ENCODE data around the gene AKT3. TPM values are rescaled to one million over a fixed set of nuclear protein-coding genes. Genes with fewer than 3 reads are reported as not detected.

AKT3 gene
- total and polyA plus RNA-seq, 2 of the 8 experiments (the other 6 are each of a cell fraction or from before 2014, with no cell fraction given), result 6.0 to 36.4 TPM

GRCh38 chr1:243715285-243715684 lies 134.8 kb downstream of the AKT3 start:
- Histone ChIP-seq H3K4me1 (replicated peaks in 1 of 4; ENCODE audit: control insufficient read depth in 3 of 4, insufficient read depth in 4 of 4, low read length in 3 of 4) (peaks cover 0 to 8% (median 5%) of the 10 kb centered on the region in 4 experiments; a peak in 2 of 7 replicates), H3K27ac (ENCODE audit: low read depth, low read length) (no peak overlapping the region), H3K79me2 (ENCODE audit: control insufficient read depth in 1 of 2, insufficient read depth in 2 of 2, low read length in 2 of 2) (no peaks in the 10 kb centered on the region), H4K5ac (ENCODE audit: insufficient read length, low read depth, low read length) (no peak overlapping the region), H2BK12ac (ENCODE audit: low read depth, low read length) (no peak overlapping the region), H2AK5ac (ENCODE audit: low read depth, low read length) (no peak overlapping the region), H3K56ac (replicated peaks; ENCODE audit: insufficient read length, low read depth, low read length) (no peak overlapping the region), H3K9me3 (ENCODE audit: insufficient read depth in 2 of 2, low read depth in 1 of 2, low read length in 1 of 2) (no peaks in the 10 kb centered on the region), H2AFZ (ENCODE audit: low read length) (no peak overlapping the region), H3K36me3 (ENCODE audit: control insufficient read depth in 2 of 4, insufficient read depth in 4 of 4, low read length in 3 of 4) (no peaks in the 10 kb centered on the region), H4K91ac (replicated peaks; ENCODE audit: insufficient read length, low read length) (no peak overlapping the region), H3K14ac (ENCODE audit: insufficient read length) (no peak overlapping the region), H4K8ac (ENCODE audit: extremely low read depth, insufficient read depth, low read length) (no peak overlapping the region), H2BK20ac (ENCODE audit: low read length) (no peak overlapping the region), H4K20me1 (replicated peaks in 1 of 2; ENCODE audit: control insufficient read depth in 1 of 2, insufficient read depth in 2 of 2, low read length in 2 of 2) (no peaks in the 10 kb centered on the region), H3K18ac (ENCODE audit: extremely low read depth, low read length) (no peak overlapping the region), H3K9ac (replicated peaks in 1 of 4; ENCODE audit: extremely low read depth in 1 of 4, low read depth in 3 of 4, low read length in 3 of 4) (no peak overlapping the region), H3K4me3 (ENCODE audit: extremely low read depth in 1 of 4, insufficient read depth in 2 of 4, low read depth in 3 of 4, low read length in 4 of 4) (no peak overlapping the region), H3K4me2 (ENCODE audit: insufficient read depth in 1 of 2, low read depth in 2 of 2, low read length in 2 of 2) (no peak overlapping the region), H2BK120ac (replicated peaks; ENCODE audit: low read depth, low read length) (no peak overlapping the region), H3K23me2 (ENCODE audit: low read depth, low read length) (no peaks in the 10 kb centered on the region), H3K27me3 (replicated peaks in 1 of 4; ENCODE audit: control insufficient read depth in 3 of 4, extremely low read depth in 1 of 4, insufficient read depth in 3 of 4, low read length in 3 of 4) (no peaks in the 10 kb centered on the region), H3K79me1 (ENCODE audit: low read depth, low read length) (no peaks in the 10 kb centered on the region), H2BK5ac (ENCODE audit: low read depth, low read length) (no peak overlapping the region), H3K23ac (ENCODE audit: insufficient read length) (no peak overlapping the region), H3K4ac (replicated peaks; ENCODE audit: insufficient read length, low read depth, low read length) (no peak overlapping the region), H2BK15ac (ENCODE audit: low read length) (no peak overlapping the region)
- WGBS, 2 experiments (ENCODE audit: extremely low coverage in 1 of 2, insufficient coverage in 1 of 2, insufficient read length in 1 of 2, insufficient replicate concordance in 2 of 2, low coverage in 1 of 2, low lambda C conversion rate in 2 of 2, missing lambda C conversion rate in 1 of 2), result 82% methylated on average over 3 of the region's 3 CpGs; no CpG with 5 or more reads in 1 of the 2 experiments
- ChIA-PET POLR2A (ENCODE audit: partially characterized antibody) (no interaction called here), CTCF (ENCODE audit: partially characterized antibody) (no interaction called here)
- FAIRE-seq (no peak), DNase-seq (ENCODE audit: low read depth in 1 of 2, low spot score in 2 of 2) (no peak)
- TF ChIP-seq GTF2F1 (IDR thresholded peaks at IDR 0.05; ENCODE audit: borderline replicate concordance, low read depth, low read length) (no peak), CTBP2 (IDR thresholded peaks at IDR 0.05; ENCODE audit: borderline replicate concordance, insufficient read depth, insufficient read length, low read length) (no peak), RNF2 (IDR thresholded peaks at IDR 0.05; ENCODE audit: borderline replicate concordance, low read depth, low read length, missing control alignments, poor library complexity, severe bottlenecking) (no peak), KDM1A (IDR thresholded peaks at IDR 0.05; ENCODE audit: borderline replicate concordance, low read length) (no peak), CBX8 (IDR thresholded peaks at IDR 0.05; ENCODE audit: borderline replicate concordance, low read depth, low read length) (no peak), GABPA (IDR thresholded peaks at IDR 0.05; ENCODE audit: borderline replicate concordance, insufficient read depth, low read length) (no peak), HDAC6 (IDR thresholded peaks at IDR 0.05; ENCODE audit: low read depth, low read length) (no peak)

All from H1 (cell line).